Inferior parietal cortex (tissue), 1 donor: ENCODE data around the gene KRT16.
A peak's percentile ranks its signal among the peaks of the same experiment; 100 is the strongest.
"Not testable (repeated sequence)": the region's sequence is repeated elsewhere in the genome, so short reads cannot be mapped to it uniquely, and the experiment has no call there.

ENCODE experiments used
- DNase-seq: peaks from one replicate; pipeline ENCODE4 v3.0.0-alpha.2; 2016; ENCODE audit errors: extremely low spot score

Gene KRT16

GRCh38 chr17:41612376-41613160 is at the start of gene KRT16:
Gene KRT16 (minus strand): TSS chr17:41612767. CDS start chr17:41612688, 79 bp downstream.
- not testable (repeated sequence) for DNase-seq

GRCh38 chr17:41660221-41660711 is 47.7 kb upstream of the KRT16 start:
- no peak for DNase-seq

GRCh38 chr17:41659427-41660212 is 47.1 kb upstream of the KRT16 start:
- DNase-seq, result no peak

- no peak for DNase-seq
These were observed 46.3 kb upstream of the KRT16 start for GRCh38 chr17:41658846-41659245.

- no peak for DNase-seq
These were observed 45.4 kb upstream of the KRT16 start for GRCh38 chr17:41657936-41658335.

- no peak for DNase-seq
These were observed 44.7 kb upstream of the KRT16 start for GRCh38 chr17:41657176-41657754.

- no peak for DNase-seq
These were observed 43.9 kb upstream of the KRT16 start for GRCh38 chr17:41656249-41657023.

GRCh38 chr17:41655611-41656111 is 43.1 kb upstream of the KRT16 start:
- no peak for DNase-seq

GRCh38 chr17:41654678-41655607 is 42.4 kb upstream of the KRT16 start:
- DNase-seq, result no peak

GRCh38 chr17:41653892-41654677 is 41.5 kb upstream of the KRT16 start:
- DNase-seq, result no peak

- DNase-seq, result no peak
These were observed 40.9 kb upstream of the KRT16 start for GRCh38 chr17:41653421-41653820.

GRCh38 chr17:41652461-41652970 is 39.9 kb upstream of the KRT16 start:
- DNase-seq, result no peak

- no peak for DNase-seq
These were observed 39.3 kb upstream of the KRT16 start for GRCh38 chr17:41651625-41652460.

- DNase-seq, result no peak
These were observed 38.4 kb upstream of the KRT16 start for GRCh38 chr17:41650794-41651624.

GRCh38 chr17:41649923-41650519 is 37.5 kb upstream of the KRT16 start:
- DNase-seq, result no peak

GRCh38 chr17:41648411-41649195 is 36.0 kb upstream of the KRT16 start:
- peak; percentile 79 for DNase-seq
